Thoracic aorta (tissue), 2 donors: ENCODE results near the gene GARIN6. TPM values are rescaled to one million over a fixed set of nuclear protein-coding genes. Genes with fewer than 3 reads are reported as not detected.
"Not testable (repeated sequence)": the region's sequence is repeated elsewhere in the genome, so short reads cannot be mapped to it uniquely, and the experiment has no call there.

Source experiments
- ATAC-seq: fragments of 150-250 bp; one replicate; pipeline ENCODE4 v1.8.0; 2017; ENCODE audit warnings: low read depth; ENCODE audit not compliant: insufficient number of reproducible peaks, low FRiP score
- DNase-seq: peaks from one replicate; pipeline ENCODE4 v3.0.0-alpha.2; 2020; ENCODE audit warnings: low spot score
- H3K27ac ChIP-seq, 2 donors: fragments of 200-600 bp; sonication (generic); 1 replicate in 1 of 2; 2 replicates in 1 of 2; pipeline ENCODE4 v1.5.1; 2016; ENCODE audit warnings: mild to moderate bottlenecking in 2 of 2, moderate library complexity in 2 of 2
- H3K27me3 ChIP-seq: fragments of 200-600 bp; sonication (generic); replicated peaks from 2 replicates; pipeline ENCODE4 v1.6.0; 2016; ENCODE audit warnings: mild to moderate bottlenecking; ENCODE audit not compliant: insufficient read depth
- H3K36me3 ChIP-seq: fragments of 200-600 bp; sonication (generic); one replicate; pipeline ENCODE4 v1.5.1; 2016
- H3K4me1 ChIP-seq, 2 donors: fragments of 200-600 bp; sonication (generic); 1 replicate in 1 of 2; 2 replicates in 1 of 2; pipeline versions ENCODE4 v1.5.1 to v1.6.0; 2016; ENCODE audit warnings: low read depth in 2 of 2, mild to moderate bottlenecking in 1 of 2; ENCODE audit not compliant: control insufficient read depth in 1 of 2
- H3K4me3 ChIP-seq: fragments of 200-600 bp; sonication (generic); 2 replicates; pipeline ENCODE4 v1.5.1; 2016; ENCODE audit warnings: mild to moderate bottlenecking
- H3K9me3 ChIP-seq: fragments of 200-600 bp; sonication (generic); 2 replicates; pipeline ENCODE4 v1.5.1; 2016
- CTCF ChIP-seq: fragments of 200-600 bp; sonication (generic); IDR thresholded peaks from one replicate; pipeline ENCODE4 v1.5.1; 2019; ENCODE audit warnings: antibody characterized with exemption
- total RNA-seq, 2 donors: library from RNA; depleted of rRNA; stranded (reverse); fragments of >200 nt; gene quantifications; one replicate each; pipeline versions ENCODE4 v1.1.0 to v1.2.3, GENCODE V29; 2016

GARIN6 gene
- total RNA-seq, 2 donors from 2014 or later = not detected

GRCh38 chr12:99611599-99611998, 36.0 kb upstream of the GARIN6 start:
- Histone ChIP-seq H3K4me1 (peaks cover 0 to 10% of the 10 kb centered on the region in 2 donors), H3K9me3 (no peaks in the 10 kb centered on the region), H3K27ac (no peak overlapping the region), H3K27me3 (no peaks in the 10 kb centered on the region), H3K36me3 (no peaks in the 10 kb centered on the region), H3K4me3 (no peak overlapping the region)
- DNase-seq (no peak), ATAC-seq (no peak)
- TF ChIP-seq CTCF = no peak

- H3K4me3 ChIP-seq = no peak overlapping the region
- H3K27ac ChIP-seq = no peak overlapping the region
- TF ChIP-seq CTCF = no peak
- ATAC-seq (no peak), DNase-seq (no peak)
- no peaks in the 10 kb centered on the region for H3K36me3 ChIP-seq
- peaks cover 11% of the 10 kb centered on the region for H3K9me3 ChIP-seq
- H3K27me3 ChIP-seq = no peaks in the 10 kb centered on the region
- no peaks in the 10 kb centered on the region for H3K4me1 ChIP-seq
Observed at GRCh38 chr12:99618657-99619056, 28.9 kb upstream of the GARIN6 start.

- Histone ChIP-seq H3K27me3 (no peaks in the 10 kb centered on the region), H3K4me1 (no peaks in the 10 kb centered on the region), H3K27ac (no peak overlapping the region), H3K36me3 (no peaks in the 10 kb centered on the region), H3K9me3 (peaks cover 11% of the 10 kb centered on the region), H3K4me3 (no peak overlapping the region)
- no peak for ATAC-seq
- no peak for TF ChIP-seq CTCF
- no peak for DNase-seq
Observed at GRCh38 chr12:99619389-99620158, 28.0 kb upstream of the GARIN6 start.

GRCh38 chr12:99620159-99620479, 27.4 kb upstream of the GARIN6 start:
- Histone ChIP-seq H3K27ac (no peak overlapping the region), H3K4me3 (no peak overlapping the region), H3K36me3 (no peaks in the 10 kb centered on the region), H3K27me3 (no peaks in the 10 kb centered on the region), H3K4me1 (no peaks in the 10 kb centered on the region), H3K9me3 (peaks cover 11% of the 10 kb centered on the region)
- DNase-seq = no peak
- TF ChIP-seq CTCF = no peak
- ATAC-seq = no peak

- H3K4me1 ChIP-seq, H3K27me3 ChIP-seq, DNase-seq, H3K27ac ChIP-seq, H3K36me3 ChIP-seq, H3K4me3 ChIP-seq, ATAC-seq: not testable (repeated sequence)
- peaks cover 11% of the 10 kb centered on the region for H3K9me3 ChIP-seq
Observed at GRCh38 chr12:99624591-99624990, 23.0 kb upstream of the GARIN6 start.

GRCh38 chr12:99627459-99627858, 20.1 kb upstream of the GARIN6 start:
- Histone ChIP-seq H3K27me3 (no peaks in the 10 kb centered on the region), H3K4me1 (no peaks in the 10 kb centered on the region), H3K27ac (no peak overlapping the region), H3K9me3 (no peaks in the 10 kb centered on the region), H3K4me3 (no peak overlapping the region), H3K36me3 (no peaks in the 10 kb centered on the region)
- no peak for DNase-seq
- no peak for ATAC-seq
- no peak for TF ChIP-seq CTCF
